ENCODE data around the gene MFSD2A.
"Not testable (repeated sequence)": the region's sequence is repeated elsewhere in the genome, so short reads cannot be mapped to it uniquely, and the experiment has no call there.

Gene MFSD2A

GRCh38 chr1:40003156-40004093, 48.5 kb downstream of the MFSD2A start:
- FAIRE-seq, result no peak

- FAIRE-seq, result no peak
These were observed 49.9 kb downstream of the MFSD2A start for GRCh38 chr1:40004857-40005256.

GRCh38 chr1:40007481-40008034, 52.6 kb downstream of the MFSD2A start:
- FAIRE-seq, result not testable (repeated sequence)

- no peak for FAIRE-seq
These were observed 56.3 kb downstream of the MFSD2A start for GRCh38 chr1:40011198-40011597.

GRCh38 chr1:40014253-40014706, 59.3 kb downstream of the MFSD2A start:
- FAIRE-seq, result no peak

- FAIRE-seq, result no peak
These were observed 60.1 kb downstream of the MFSD2A start for GRCh38 chr1:40014812-40015594.

GRCh38 chr1:40017951-40018575, 63.1 kb downstream of the MFSD2A start:
- no peak for FAIRE-seq

Data from endometrium (tissue), 2 donors.